Measurements from ENCODE around the gene FBXL14.

The FBXL14 gene

DNA sequence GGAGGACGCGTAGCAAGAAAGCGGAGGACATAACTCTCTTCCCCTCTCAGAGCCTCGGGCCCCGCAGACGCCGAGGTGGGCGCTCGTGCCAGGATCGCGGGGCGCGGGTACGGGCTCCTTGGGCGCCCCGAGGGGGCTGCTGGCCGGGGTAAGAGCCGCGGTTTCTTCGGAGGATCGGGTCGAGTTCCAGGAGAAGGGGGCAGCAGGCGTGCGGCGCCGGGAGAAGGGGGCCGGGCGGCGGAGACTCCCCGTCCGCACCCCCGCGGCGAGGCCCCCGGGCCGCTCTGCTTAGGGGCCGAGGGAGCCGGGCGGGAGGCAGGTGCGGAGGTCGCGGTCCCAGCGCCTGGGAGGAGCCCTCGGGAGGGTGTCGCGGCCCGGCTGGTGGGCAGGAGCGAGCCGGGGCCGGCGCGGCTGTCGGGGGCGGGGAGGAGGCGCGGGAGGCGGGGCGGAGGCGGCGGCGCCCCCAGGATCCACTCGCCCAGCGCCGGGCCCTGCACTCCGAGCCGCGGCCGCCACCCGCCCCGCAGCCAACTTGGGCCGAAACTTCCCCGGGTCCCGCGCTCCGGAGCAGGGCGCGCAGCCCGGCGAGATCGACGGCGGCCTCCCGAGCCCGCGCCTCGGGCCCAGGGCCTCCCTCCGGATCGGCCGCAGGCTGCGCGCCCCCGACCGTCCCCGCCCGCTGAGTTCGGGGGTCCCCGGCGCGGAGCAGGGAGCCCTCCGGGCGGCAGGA is 64.4 kb downstream of the FBXL14 start:
- peaks cover 5% of the 10 kb centered on the region; the same call in 1 of the 2 replicates for H3K36me3 ChIP-seq (ENCODE audit: insufficient read depth)
- no peaks in the 10 kb centered on the region for H3K27me3 ChIP-seq (ENCODE audit: insufficient read depth, low read depth)
- peaks cover 34% of the 10 kb centered on the region for H3K4me1 ChIP-seq (ENCODE audit: low read depth, poor library complexity, severe bottlenecking)
- peak overlapping the region; percentile 96 for H3K9ac ChIP-seq
- TF ChIP-seq CTCF (conservative IDR thresholded peaks at IDR 0.05; ENCODE audit: low read depth, low read length): no peak
- H3K79me2 ChIP-seq (ENCODE audit: insufficient read depth, low read depth): peaks cover 77% of the 10 kb centered on the region
- H4K20me1 ChIP-seq (ENCODE audit: insufficient read depth): peaks cover 10% of the 10 kb centered on the region; the same call in 1 of the 2 replicates
- H3K4me3 ChIP-seq (IDR thresholded peaks at IDR 0.05; ENCODE audit: insufficient read depth, low read depth, low read length): peak overlapping the region; percentile 54
- H3K27ac ChIP-seq: peak overlapping the region; percentile 81
- H2AFZ ChIP-seq (ENCODE audit: low read depth): peak overlapping the region; percentile 4; the same call in 1 of the 2 replicates
- peak overlapping the region; percentile 98 for H3K4me2 ChIP-seq

- Histone ChIP-seq H4K20me1 (ENCODE audit: insufficient read depth) (0 out of 2 replicates have a peak, but pooled peaks cover 4% of the 10 kb centered on the region), H3K4me1 (ENCODE audit: low read depth, poor library complexity, severe bottlenecking) (peaks cover 27% of the 10 kb centered on the region), H3K27ac (peak overlapping the region; percentile 81), H3K27me3 (ENCODE audit: insufficient read depth, low read depth) (no peaks in the 10 kb centered on the region), H3K4me3 (IDR thresholded peaks at IDR 0.05; ENCODE audit: insufficient read depth, low read depth, low read length) (peak overlapping the region; percentile 54), H3K9ac (peak overlapping the region; percentile 96), H3K79me2 (ENCODE audit: insufficient read depth, low read depth) (peaks cover 70% of the 10 kb centered on the region), H3K4me2 (peak overlapping the region; percentile 98), H3K36me3 (ENCODE audit: insufficient read depth) (peaks cover 5% of the 10 kb centered on the region; the same call in 1 of the 2 replicates), H2AFZ (ENCODE audit: low read depth) (peak overlapping the region; percentile 4; the same call in 1 of the 2 replicates)
- TF ChIP-seq CTCF (conservative IDR thresholded peaks at IDR 0.05; ENCODE audit: low read depth, low read length): no peak
These were observed 65.0 kb downstream of the FBXL14 start for GRCh38 chr12:1529228-1529861.

DNA sequence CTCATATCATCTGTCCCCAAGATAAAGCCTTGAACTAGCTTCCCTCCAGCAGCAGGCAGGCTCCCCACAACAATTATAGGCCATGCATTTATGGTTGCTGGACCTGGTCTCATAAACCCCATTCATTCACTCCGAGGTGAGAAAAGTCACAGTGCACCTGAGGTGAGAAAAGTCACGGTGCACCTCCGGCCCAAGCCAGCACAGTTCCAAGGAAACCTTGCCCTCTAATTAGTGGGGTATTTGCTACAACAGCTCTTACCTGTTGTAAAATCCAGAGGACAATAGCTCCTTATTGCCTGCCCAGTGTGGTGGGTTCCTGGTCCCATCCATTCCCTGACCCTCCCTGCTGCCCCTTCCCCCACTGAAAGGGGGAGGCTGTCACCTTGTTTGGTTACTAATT is 65.6 kb downstream of the FBXL14 start:
- H3K4me2 ChIP-seq: peak overlapping the region; percentile 98
- peaks cover 25% of the 10 kb centered on the region for H3K4me1 ChIP-seq (ENCODE audit: low read depth, poor library complexity, severe bottlenecking)
- no peaks in the 10 kb centered on the region for H3K27me3 ChIP-seq (ENCODE audit: insufficient read depth, low read depth)
- 0 out of 2 replicates have a peak, but pooled peaks cover 4% of the 10 kb centered on the region for H4K20me1 ChIP-seq (ENCODE audit: insufficient read depth)
- H2AFZ ChIP-seq (ENCODE audit: low read depth): no peak overlapping the region
- H3K9ac ChIP-seq: peak overlapping the region; percentile 96
- H3K79me2 ChIP-seq (ENCODE audit: insufficient read depth, low read depth): peaks cover 64% of the 10 kb centered on the region
- no peak for TF ChIP-seq CTCF (conservative IDR thresholded peaks at IDR 0.05; ENCODE audit: low read depth, low read length)
- peak overlapping the region; percentile 54 for H3K4me3 ChIP-seq (IDR thresholded peaks at IDR 0.05; ENCODE audit: insufficient read depth, low read depth, low read length)
- peaks cover 5% of the 10 kb centered on the region; the same call in 1 of the 2 replicates for H3K36me3 ChIP-seq (ENCODE audit: insufficient read depth)
- peak overlapping the region; percentile 81; the same call in 1 of the 2 replicates for H3K27ac ChIP-seq

DNA sequence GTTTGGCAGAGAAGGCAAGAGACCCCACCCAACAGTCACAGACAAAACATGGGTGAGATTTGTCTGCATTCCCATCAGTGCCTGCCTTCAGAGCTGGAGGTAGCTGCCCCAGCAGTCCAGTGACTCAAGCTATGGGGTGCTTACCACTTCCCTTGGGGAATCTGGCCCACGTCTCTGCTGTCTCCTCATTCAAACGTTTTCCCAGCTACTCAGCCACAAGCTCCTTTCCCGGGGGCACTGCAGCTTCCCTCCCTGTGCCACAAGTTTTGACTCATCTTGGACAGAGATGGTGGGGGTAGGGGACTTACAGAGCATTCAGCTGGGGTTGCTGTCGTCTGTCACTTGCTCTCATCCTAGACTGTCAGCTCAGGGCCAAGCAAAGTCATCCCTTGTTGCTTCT is 66.6 kb downstream of the FBXL14 start:
- Histone ChIP-seq H3K27ac (peak overlapping the region; percentile 18; the same call in 1 of the 2 replicates), H2AFZ (ENCODE audit: low read depth) (no peak overlapping the region), H3K4me2 (peak overlapping the region; percentile 98), H4K20me1 (ENCODE audit: insufficient read depth) (0 out of 2 replicates have a peak, but pooled peaks cover under 1% of the 10 kb centered on the region), H3K9ac (no peak overlapping the region; the same call in 1 of the 2 replicates), H3K27me3 (ENCODE audit: insufficient read depth, low read depth) (no peaks in the 10 kb centered on the region), H3K4me1 (ENCODE audit: low read depth, poor library complexity, severe bottlenecking) (peaks cover 25% of the 10 kb centered on the region), H3K4me3 (IDR thresholded peaks at IDR 0.05; ENCODE audit: insufficient read depth, low read depth, low read length) (no peak overlapping the region), H3K79me2 (ENCODE audit: insufficient read depth, low read depth) (peaks cover 54% of the 10 kb centered on the region), H3K36me3 (ENCODE audit: insufficient read depth) (no peaks in the 10 kb centered on the region; the same call in 1 of the 2 replicates)
- TF ChIP-seq CTCF (conservative IDR thresholded peaks at IDR 0.05; ENCODE audit: low read depth, low read length): no peak
